K562 (cell line): ENCODE measurements around the gene DNAJC13. TPM values are rescaled to one million over a fixed set of nuclear protein-coding genes. Genes with fewer than 3 reads are reported as not detected.

Source experiments
- ATAC-seq: fragments of 200-7000 bp; cut with Tn5 transposase; 3 replicates; pipeline ENCODE4 v1.9.1; 2020; ENCODE audit warnings: moderate library complexity
- BruUV-seq: library from RNA; stranded (reverse); fragments of 400-500 nt; replicated peaks from 2 replicates; lab custom pipeline; 2021; lab: Mats Ljungman, UMichigan
- CTCF ChIA-PET: fragments of 300-600 bp; formaldehyde crosslinking; extraction: SDS; loops from one replicate; lab custom pipeline; 2021; ENCODE audit warnings: low intra/inter-chr PET ratio; lab: Yijun Ruan, JAX
- POLR2A ChIA-PET: fragments of 300-600, 350-650 bp; sonication (Branson Sonifier 250); formaldehyde crosslinking; extraction: SDS; loops from one replicate; lab custom pipeline; 2021; ENCODE audit warnings: antibody characterized with exemption, inconsistent platforms; lab: Yijun Ruan, JAX
- DNase-seq, 4 experiments: peaks; one replicate each; pipeline versions ENCODE4 v3.0.0 to v3.0.0-alpha.2; 2011 to 2018; ENCODE audit warnings: low spot score in 3 of 4, mixed read lengths in 3 of 4; ENCODE audit errors: extremely low read depth in 1 of 4
- FAIRE-seq: peaks from 2 replicates; lab custom pipeline; 2011; peaks lifted over from hg19 to GRCh38; lab: Jason Lieb, UNC
- H2AFZ ChIP-seq: 2 replicates; pipeline ENCODE4 v1.6.0; 2011; ENCODE audit warnings: low read depth, low read length, control low read depth, inconsistent platforms
- H3K27ac ChIP-seq: fragments of 200-600 bp; 3 replicates; pipeline ENCODE4 v1.8.0; 2011; ENCODE audit warnings: low read depth, mild to moderate bottlenecking, control low read depth, inconsistent platforms, low read length, moderate library complexity, mixed read lengths; ENCODE audit errors: extremely low read depth
- H3K27me3 ChIP-seq, 2 experiments: fragments of 300-600 bp in 1 of 2; 2 replicates in 1 of 2; 3 replicates in 1 of 2; pipeline versions ENCODE4 v1.6.0 to v1.8.0; 2011; ENCODE audit warnings: inconsistent platforms in 2 of 2, low read length in 2 of 2, mild to moderate bottlenecking in 1 of 2, mixed read lengths in 1 of 2, moderate library complexity in 1 of 2; ENCODE audit not compliant: control insufficient read depth in 2 of 2, insufficient read depth in 2 of 2
- H3K36me3 ChIP-seq: fragments of 300-600 bp; 3 replicates; pipeline ENCODE4 v1.8.0; 2011; ENCODE audit warnings: mild to moderate bottlenecking, low read length, inconsistent platforms; ENCODE audit not compliant: control insufficient read depth, insufficient read depth
- H3K4me1 ChIP-seq, 2 experiments: fragments of 200-600 bp in 1 of 2; replicated peaks in 1 of 2; 2 replicates in 1 of 2; 3 replicates in 1 of 2; pipeline versions ENCODE4 v1.5.1 to v1.8.0; 2011; ENCODE audit warnings: inconsistent platforms in 2 of 2, low read length in 2 of 2, mild to moderate bottlenecking in 1 of 2, mixed read lengths in 1 of 2, moderate library complexity in 1 of 2; ENCODE audit not compliant: control insufficient read depth in 2 of 2, insufficient read depth in 2 of 2
- H3K4me2 ChIP-seq: 2 replicates; pipeline ENCODE4 v1.6.1; 2011; ENCODE audit warnings: low read length, control low read depth, inconsistent platforms, mixed read lengths; ENCODE audit not compliant: insufficient read depth
- H3K4me3 ChIP-seq: fragments of 200-600 bp; sonication (generic), shearing (Covaris generic); 2 replicates; pipeline ENCODE4 v1.5.1; 2016; ENCODE audit warnings: control low read depth, inconsistent platforms
- H3K79me2 ChIP-seq: fragments of 200-600 bp; 3 replicates; pipeline ENCODE4 v1.8.0; 2011; ENCODE audit warnings: low read length, inconsistent platforms; ENCODE audit not compliant: control insufficient read depth, insufficient read depth
- H3K9ac ChIP-seq, 2 experiments: 2 replicates each; pipeline versions ENCODE4 v1.6.0 to v1.6.1; 2011; ENCODE audit warnings: low read depth in 2 of 2, low read length in 2 of 2, control low read depth in 1 of 2, inconsistent platforms in 1 of 2, mild to moderate bottlenecking in 1 of 2, mixed read lengths in 1 of 2; ENCODE audit not compliant: insufficient read depth in 1 of 2
- H3K9me1 ChIP-seq: one replicate; pipeline ENCODE4 v1.6.0; 2011; ENCODE audit warnings: inconsistent platforms, mild to moderate bottlenecking, low read length, moderate library complexity; ENCODE audit not compliant: control insufficient read depth, insufficient read depth
- H3K9me3 ChIP-seq: replicated peaks from 2 replicates; pipeline ENCODE4 v1.5.1; 2011; ENCODE audit warnings: low read depth, low read length, inconsistent platforms; ENCODE audit not compliant: control insufficient read depth, insufficient read depth
- H4K20me1 ChIP-seq: replicated peaks from 2 replicates; pipeline ENCODE4 v1.6.1; 2011; ENCODE audit warnings: low read length, inconsistent platforms, mixed read lengths; ENCODE audit not compliant: control insufficient read depth, insufficient read depth
- BCOR ChIP-seq: fragments of 450-650 bp; IDR thresholded peaks from 2 replicates; pipeline ENCODE4 v1.6.1; 2016
- FOXP1 ChIP-seq: sonication (generic); formaldehyde crosslinking; IDR thresholded peaks from 2 replicates; pipeline ENCODE4 v1.8.0; 2022; ENCODE audit warnings: mild to moderate bottlenecking, missing genetic modification reagents
- HDAC3 ChIP-seq: fragments of 450-650 bp; IDR thresholded peaks from 2 replicates; pipeline ENCODE4 v1.6.1; 2018; ENCODE audit warnings: borderline replicate concordance, mild to moderate bottlenecking, moderate library complexity; ENCODE audit not compliant: partially characterized antibody
- KLF1 ChIP-seq: fragments of 450-650 bp; IDR thresholded peaks from 2 replicates; pipeline ENCODE4 v1.6.1; 2016; ENCODE audit warnings: missing genetic modification characterization, missing compliant biosample characterization
- MAX ChIP-seq: sonication (generic); formaldehyde crosslinking; IDR thresholded peaks from 2 replicates; pipeline ENCODE4 v1.9.0; 2022; ENCODE audit warnings: mild to moderate bottlenecking, missing genetic modification reagents
- MTA3 ChIP-seq: fragments of 450-650 bp; formaldehyde crosslinking; IDR thresholded peaks from 2 replicates; pipeline ENCODE4 v1.6.1; 2017; ENCODE audit warnings: mild to moderate bottlenecking, borderline replicate concordance
- NCOA6 ChIP-seq: fragments of 450-650 bp; IDR thresholded peaks from 2 replicates; pipeline ENCODE4 v1.6.1; 2017; ENCODE audit warnings: mild to moderate bottlenecking
- PYGO2 ChIP-seq: fragments of 450-650 bp; IDR thresholded peaks from 2 replicates; pipeline ENCODE4 v1.6.1; 2016; ENCODE audit warnings: mild to moderate bottlenecking, missing genetic modification characterization, moderate library complexity, missing compliant biosample characterization
- RHOXF2B ChIP-seq: fragments of 250-450 bp; sonication (Bioruptor Pico); conservative IDR thresholded peaks from 2 replicates; pipeline ENCODE4 v1.5.1; 2021
- WHSC1 ChIP-seq: IDR thresholded peaks from one replicate; pipeline ENCODE4 v1.6.1; 2012; ENCODE audit warnings: low read length, control low read depth, inconsistent platforms
- ZNF12 ChIP-seq: sonication (generic); formaldehyde crosslinking; IDR thresholded peaks from 2 replicates; pipeline ENCODE4 v1.4.0; 2020; ENCODE audit warnings: mild to moderate bottlenecking, missing genetic modification reagents
- ZNF143 ChIP-seq: sonication (generic); formaldehyde crosslinking; IDR thresholded peaks from 2 replicates; pipeline ENCODE4 v1.9.0; 2022; ENCODE audit warnings: mild to moderate bottlenecking, missing genetic modification reagents
- ZNF408 ChIP-seq: fragments of 250-450 bp; sonication (Bioruptor Pico); IDR thresholded peaks from 2 replicates; pipeline ENCODE4 v1.4.0; 2020; ENCODE audit warnings: low read depth, mild to moderate bottlenecking, moderate library complexity
- ZNF79 ChIP-seq: fragments of 250-450 bp; sonication (Bioruptor Pico); IDR thresholded peaks from 2 replicates; pipeline ENCODE4 v1.4.0; 2020; ENCODE audit warnings: low read depth, mild to moderate bottlenecking, moderate library complexity
- WGBS: fragments of 100-300 bp; shearing (Covaris generic); methylation state at CpG from one replicate; pipeline ENCODE4 v1.1.6; 2016; ENCODE audit warnings: low coverage, mixed read lengths; ENCODE audit not compliant: insufficient coverage; ENCODE audit errors: missing lambda C conversion rate; 5-methylcytosine and 5-hydroxymethylcytosine counted together
- in situ Hi-C: fragments of 300-500 bp; cut with MboI; formaldehyde crosslinking; loops from 4 replicates; pipeline ENCODE4 v1.15.0; 2018; ENCODE audit warnings: inconsistent platforms, mixed read lengths
- intact Hi-C: fragments of 100-400 bp; cut with micrococcal nuclease; formaldehyde crosslinking; loops from 2 replicates; pipeline ENCODE4 v1.14.2; 2022
- polyA plus RNA-seq, 8 experiments: library from polyadenylated mRNA; depleted of rRNA in 4 of 8; stranded (reverse) in 5 of 8; unstranded in 3 of 8; fragments of >200 nt; fragmentation: Nextera tagmentation in 2 of 8; fragmentation: Illumina TruSeq in 1 of 8; extraction: Ambion mirVana in 2 of 8; extraction: Trizol in 1 of 8; gene quantifications; 2 replicates each; pipeline versions ENCODE4 v1.2.1 to v1.2.3, GENCODE V29; 2011 to 2014; ENCODE audit warnings: inconsistent platforms in 1 of 8, missing spikeins in 1 of 8
- total RNA-seq, 7 experiments: library from RNA; depleted of rRNA in 6 of 7; stranded (reverse); fragments of >200 nt in 6 of 7; fragmentation: Illumina TruSeq in 2 of 7; extraction: Trizol in 2 of 7; gene quantifications; 2 replicates each; pipeline versions ENCODE4 v1.2.1 to v1.2.3, GENCODE V29; 2011 to 2021; ENCODE audit warnings: low replicate concordance in 1 of 7
- TF ChIP-seq, protein P1 (sequence below): fragments of 250-450 bp; sonication (Bioruptor Pico); IDR thresholded peaks from 2 replicates; pipeline ENCODE4 v1.4.0; 2020; ENCODE audit warnings: mild to moderate bottlenecking

The DNAJC13 gene
- total and polyA plus RNA-seq, 9 of the 15 experiments (the other 6 are each of a cell fraction or from before 2014, with no cell fraction given) = 2.9 to 17.1 (median 10.2) TPM

- Histone ChIP-seq H3K4me3 (no peak overlapping the region), H3K9me1 (no peaks in the 10 kb centered on the region), H3K4me2 (no peak overlapping the region), H3K27me3 (no peaks in the 10 kb centered on the region), H3K4me1 (0 out of 5 replicates have a peak, but pooled peaks cover 0 to 4% of the 10 kb centered on the region in 2 experiments), H3K27ac (no peak overlapping the region; the same call in 2 of the 3 replicates), H3K9me3 (no peaks in the 10 kb centered on the region), H4K20me1 (no peaks in the 10 kb centered on the region), H2AFZ (no peak overlapping the region), H3K9ac (no peak overlapping the region), H3K36me3 (no peaks in the 10 kb centered on the region)
- ATAC-seq = no peak
- intact Hi-C loops = no loop called here
- no peak for FAIRE-seq
- DNase-seq = no peak
- in situ Hi-C loops = no loop called here
- WGBS = 48% methylated on average over 3 of the region's 3 CpGs
- no peak for TF ChIP-seq BCOR
- TF ChIP-seq HDAC3 = no peak
- TF ChIP-seq WHSC1 = no peak
- TF ChIP-seq RHOXF2B (CRISPR knock-in tag) = no peak
- TF ChIP-seq ZNF79 (CRISPR knock-in tag) = no peak
- no peak for TF ChIP-seq KLF1
- TF ChIP-seq ZNF12 (CRISPR knock-in tag) = no peak
- no peak for TF ChIP-seq MAX
- no peak for TF ChIP-seq PYGO2 (tag)
- TF ChIP-seq FOXP1 (CRISPR knock-in tag) = no peak
- TF ChIP-seq MTA3 = no peak
- TF ChIP-seq ZNF143 (CRISPR knock-in tag) = no peak
- no peak for TF ChIP-seq ZNF408 (CRISPR knock-in tag)
- TF ChIP-seq, protein P1, sequence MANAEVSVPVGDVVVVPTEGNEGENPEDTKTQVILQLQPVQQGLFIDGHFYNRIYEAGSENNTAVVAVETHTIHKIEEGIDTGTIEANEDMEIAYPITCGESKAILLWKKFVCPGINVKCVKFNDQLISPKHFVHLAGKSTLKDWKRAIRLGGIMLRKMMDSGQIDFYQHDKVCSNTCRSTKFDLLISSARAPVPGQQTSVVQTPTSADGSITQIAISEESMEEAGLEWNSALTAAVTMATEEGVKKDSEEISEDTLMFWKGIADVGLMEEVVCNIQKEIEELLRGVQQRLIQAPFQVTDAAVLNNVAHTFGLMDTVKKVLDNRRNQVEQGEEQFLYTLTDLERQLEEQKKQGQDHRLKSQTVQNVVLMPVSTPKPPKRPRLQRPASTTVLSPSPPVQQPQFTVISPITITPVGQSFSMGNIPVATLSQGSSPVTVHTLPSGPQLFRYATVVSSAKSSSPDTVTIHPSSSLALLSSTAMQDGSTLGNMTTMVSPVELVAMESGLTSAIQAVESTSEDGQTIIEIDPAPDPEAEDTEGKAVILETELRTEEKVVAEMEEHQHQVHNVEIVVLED (CRISPR knock-in tag) = no peak
- no peak for TF ChIP-seq NCOA6
- TF ChIP-seq, all 486 proteins: peak for 0
- BruUV-seq = no TSS peak
- no peaks in the 10 kb centered on the region for H3K79me2 ChIP-seq
- CTCF ChIA-PET = no interaction called here
- POLR2A ChIA-PET = no interaction called here
Observed at GRCh38 chr3:132435224-132435910, 18.1 kb downstream of the DNAJC13 start.
